H1 (cell line): ENCODE measurements around the gene SATB2. TPM values are rescaled to one million over a fixed set of nuclear protein-coding genes. Genes with fewer than 3 reads are reported as not detected.

Experiments
- CTCF ChIA-PET: fragments of 300-600 bp; sonication (Branson Sonifier 250); formaldehyde crosslinking; loops from one replicate; lab custom pipeline; 2021; ENCODE audit not compliant: partially characterized antibody; lab: Charles Lee
- POLR2A ChIA-PET: fragments of 300-600 bp; sonication (Branson Sonifier 250); formaldehyde crosslinking; loops from one replicate; lab custom pipeline; 2021; ENCODE audit warnings: inconsistent platforms; ENCODE audit not compliant: partially characterized antibody; lab: Charles Lee
- DNase-seq, 2 experiments: peaks; one replicate each; pipeline versions ENCODE4 v3.0.0 to v3.0.0-alpha.2; 2010 to 2022; ENCODE audit warnings: low spot score in 2 of 2, low read depth in 1 of 2, mixed read lengths in 1 of 2
- FAIRE-seq: peaks from 2 replicates; lab custom pipeline; 2011; peaks lifted over from hg19 to GRCh38; lab: Jason Lieb, UNC
- H2AFZ ChIP-seq: 2 replicates; pipeline ENCODE4 v1.8.1; 2012; ENCODE audit warnings: low read length, inconsistent platforms
- H2AK5ac ChIP-seq: 2 replicates; pipeline ENCODE4 v1.6.1; 2013; ENCODE audit warnings: low read depth, low read length
- H2BK120ac ChIP-seq: replicated peaks from 2 replicates; pipeline ENCODE3; 2013; ENCODE audit warnings: low read depth, low read length, inconsistent platforms
- H2BK12ac ChIP-seq: 2 replicates; pipeline ENCODE4 v1.6.1; 2013; ENCODE audit warnings: low read depth, low read length
- H2BK15ac ChIP-seq: 2 replicates; pipeline ENCODE4 v1.6.1; 2013; ENCODE audit warnings: low read length
- H2BK20ac ChIP-seq: 2 replicates; pipeline ENCODE4 v1.6.1; 2013; ENCODE audit warnings: low read length
- H2BK5ac ChIP-seq: 2 replicates; pipeline ENCODE4 v1.6.1; 2013; ENCODE audit warnings: low read depth, low read length
- H3K14ac ChIP-seq: 2 replicates; pipeline ENCODE4 v1.6.1; 2013; ENCODE audit warnings: inconsistent platforms; ENCODE audit not compliant: insufficient read length
- H3K18ac ChIP-seq: 2 replicates; pipeline ENCODE4 v1.6.1; 2013; ENCODE audit warnings: low read length; ENCODE audit errors: extremely low read depth
- H3K23ac ChIP-seq: 2 replicates; pipeline ENCODE4 v1.6.1; 2013; ENCODE audit warnings: inconsistent platforms; ENCODE audit not compliant: insufficient read length
- H3K23me2 ChIP-seq: 2 replicates; pipeline ENCODE4 v1.6.1; 2013; ENCODE audit warnings: low read depth, low read length
- H3K27ac ChIP-seq: 2 replicates; pipeline ENCODE4 v1.6.1; 2011; ENCODE audit warnings: low read depth, low read length, inconsistent platforms
- H3K27me3 ChIP-seq, 4 experiments: replicated peaks in 1 of 4; 1 replicate in 1 of 4; 2 replicates in 3 of 4; pipeline versions ENCODE4 v1.6.1 to v1.8.1; 2011 to 2013; ENCODE audit warnings: low read length in 3 of 4, mild to moderate bottlenecking in 3 of 4, inconsistent platforms in 2 of 4, mixed read lengths in 2 of 4, moderate library complexity in 1 of 4; ENCODE audit not compliant: control insufficient read depth in 3 of 4, insufficient read depth in 3 of 4; ENCODE audit errors: extremely low read depth in 1 of 4
- H3K36me3 ChIP-seq, 4 experiments: 2 replicates each; pipeline versions ENCODE4 v1.6.1 to v1.8.1; 2011 to 2013; ENCODE audit warnings: mild to moderate bottlenecking in 4 of 4, low read length in 3 of 4, moderate library complexity in 2 of 4, control low read depth in 1 of 4, inconsistent platforms in 1 of 4; ENCODE audit not compliant: insufficient read depth in 4 of 4, control insufficient read depth in 2 of 4
- H3K4ac ChIP-seq: replicated peaks from 2 replicates; pipeline ENCODE3; 2013; ENCODE audit warnings: low read length, low read depth, mixed read lengths, inconsistent platforms; ENCODE audit not compliant: insufficient read length
- H3K4me1 ChIP-seq, 4 experiments: replicated peaks in 1 of 4; 1 replicate in 1 of 4; 2 replicates in 3 of 4; pipeline versions ENCODE4 v1.6.1 to v1.8.1; 2011 to 2013; ENCODE audit warnings: low read length in 3 of 4, inconsistent platforms in 2 of 4, mixed read lengths in 1 of 4; ENCODE audit not compliant: insufficient read depth in 4 of 4, control insufficient read depth in 3 of 4
- H3K4me2 ChIP-seq, 2 experiments: 2 replicates each; pipeline versions ENCODE4 v1.6.1 to v1.8.1; 2011 to 2013; ENCODE audit warnings: low read depth in 2 of 2, low read length in 2 of 2, control low read depth in 1 of 2, inconsistent platforms in 1 of 2, mild to moderate bottlenecking in 1 of 2; ENCODE audit not compliant: insufficient read depth in 1 of 2
- H3K4me3 ChIP-seq, 4 experiments: fragments of 200-600, 300-600 bp in 1 of 4; sonication (generic), shearing (Covaris generic), sonication (Bioruptor Twin) in 1 of 4; 2 replicates each; pipeline versions ENCODE4 v1.5.1 to v1.8.1; 2011 to 2016; ENCODE audit warnings: low read length in 4 of 4, low read depth in 3 of 4, control low read depth in 2 of 4, inconsistent platforms in 2 of 4, mild to moderate bottlenecking in 2 of 4, mixed read lengths in 1 of 4, moderate library complexity in 1 of 4; ENCODE audit not compliant: insufficient read depth in 2 of 4; ENCODE audit errors: extremely low read depth in 1 of 4
- H3K56ac ChIP-seq: replicated peaks from 2 replicates; pipeline ENCODE3; 2013; ENCODE audit warnings: low read depth, mild to moderate bottlenecking, mixed read lengths, low read length, inconsistent platforms; ENCODE audit not compliant: insufficient read length
- H3K79me1 ChIP-seq: 2 replicates; pipeline ENCODE4 v1.6.1; 2013; ENCODE audit warnings: low read depth, low read length, control low read depth
- H3K79me2 ChIP-seq, 2 experiments: 2 replicates each; pipeline versions ENCODE4 v1.6.1 to v1.8.1; 2012 to 2013; ENCODE audit warnings: low read length in 2 of 2, mild to moderate bottlenecking in 2 of 2, inconsistent platforms in 1 of 2; ENCODE audit not compliant: insufficient read depth in 2 of 2, control insufficient read depth in 1 of 2
- H3K9ac ChIP-seq, 4 experiments: replicated peaks in 1 of 4; 1 replicate in 1 of 4; 2 replicates in 3 of 4; pipeline versions ENCODE4 v1.6.1 to v1.8.1; 2011 to 2013; ENCODE audit warnings: low read depth in 3 of 4, low read length in 3 of 4, control low read depth in 2 of 4, mild to moderate bottlenecking in 2 of 4, moderate library complexity in 2 of 4, inconsistent platforms in 1 of 4; ENCODE audit errors: extremely low read depth in 1 of 4
- H3K9me3 ChIP-seq, 2 experiments: 2 replicates each; pipeline versions ENCODE4 v1.6.1 to v1.8.1; 2012 to 2013; ENCODE audit warnings: mild to moderate bottlenecking in 2 of 2, moderate library complexity in 2 of 2, control low read depth in 1 of 2, inconsistent platforms in 1 of 2, low read depth in 1 of 2, low read length in 1 of 2, mixed read lengths in 1 of 2; ENCODE audit not compliant: insufficient read depth in 2 of 2
- H4K20me1 ChIP-seq, 2 experiments: replicated peaks in 1 of 2; 2 replicates each; pipeline versions ENCODE3 to v1.8.1; 2011 to 2013; ENCODE audit warnings: inconsistent platforms in 2 of 2, low read length in 2 of 2, mild to moderate bottlenecking in 1 of 2; ENCODE audit not compliant: insufficient read depth in 2 of 2, control insufficient read depth in 1 of 2
- H4K5ac ChIP-seq: 2 replicates; pipeline ENCODE4 v1.6.1; 2013; ENCODE audit warnings: low read length, low read depth, mixed read lengths, inconsistent platforms; ENCODE audit not compliant: insufficient read length
- H4K8ac ChIP-seq: 2 replicates; pipeline ENCODE4 v1.8.0; 2013; ENCODE audit warnings: mild to moderate bottlenecking, moderate library complexity, low read length, inconsistent platforms; ENCODE audit not compliant: insufficient read depth; ENCODE audit errors: extremely low read depth
- H4K91ac ChIP-seq: replicated peaks from 2 replicates; pipeline ENCODE3; 2013; ENCODE audit warnings: low read length, mixed read lengths, inconsistent platforms; ENCODE audit not compliant: insufficient read length
- CBX8 ChIP-seq: fragments of 300-800, 300-1000 bp; sonication (generic); IDR thresholded peaks from 2 replicates; pipeline ENCODE4 v1.7.1; 2016; ENCODE audit warnings: low read depth, low read length, borderline replicate concordance
- CHD2 ChIP-seq: IDR thresholded peaks from 2 replicates; pipeline ENCODE4 v1.6.1; 2012; ENCODE audit warnings: low read length, improper control_type of control experiment
- EP300 ChIP-seq, 2 experiments: IDR thresholded peaks; 1 replicate in 1 of 2; 2 replicates in 1 of 2; pipeline ENCODE4 v1.6.1; 2011 to 2012; ENCODE audit warnings: low read depth in 2 of 2, low read length in 2 of 2, mild to moderate bottlenecking in 2 of 2, borderline replicate concordance in 1 of 2, inconsistent platforms in 1 of 2, moderate library complexity in 1 of 2
- SP1 ChIP-seq: IDR thresholded peaks from 2 replicates; pipeline ENCODE4 v1.6.1; 2011; ENCODE audit warnings: low read depth, low read length
- TCF12 ChIP-seq: IDR thresholded peaks from 2 replicates; pipeline ENCODE4 v1.6.1; 2011; ENCODE audit warnings: low read depth, mild to moderate bottlenecking, low read length
- YY1 ChIP-seq: IDR thresholded peaks from 2 replicates; pipeline ENCODE4 v1.6.1; 2011; ENCODE audit warnings: low read depth, mild to moderate bottlenecking, low read length
- WGBS, 2 experiments: shearing (Covaris generic) in 1 of 2; methylation state at CpG; one replicate each; pipeline versions ENCODE4 v1.1.6 to v1.1.7; 2013 to 2015; ENCODE audit warnings: low lambda C conversion rate in 2 of 2, mixed read lengths in 2 of 2, inconsistent platforms in 1 of 2, low coverage in 1 of 2, missing lambda C conversion rate in 1 of 2; ENCODE audit not compliant: insufficient replicate concordance in 2 of 2, insufficient coverage in 1 of 2, insufficient read length in 1 of 2; ENCODE audit errors: extremely low coverage in 1 of 2, missing lambda C conversion rate in 1 of 2; 5-methylcytosine and 5-hydroxymethylcytosine counted together
- polyA plus RNA-seq, 7 experiments: library from polyadenylated mRNA; depleted of rRNA in 3 of 7; stranded (reverse) in 5 of 7; unstranded in 2 of 7; fragments of >200 nt in 5 of 7; fragments of 200-250 nt in 2 of 7; gene quantifications; 1 replicate in 5 of 7; 2 replicates in 1 of 7; 4 replicates in 1 of 7; pipeline versions ENCODE4 v1.2.1 to v1.2.3, GENCODE V29; 2011 to 2013; ENCODE audit warnings: missing spikeins in 2 of 7, mixed read lengths in 2 of 7
- total RNA-seq: library from RNA; stranded (reverse); fragmentation: NEBNext Ultra II Directional; extraction: Animal tissue kit (Norgen Biotek cat#: 25700); gene quantifications from 2 replicates; pipeline ENCODE4 v1.2.1, GENCODE V29; 2021

SATB2 gene
- total and polyA plus RNA-seq, 2 of the 8 experiments (the other 6 are each of a cell fraction or from before 2014, with no cell fraction given): 1.3 to 5.7 TPM

GRCh38 chr2:199460846-199461710, 3.3 kb upstream of the SATB2 start:
- H3K23ac ChIP-seq: no peak overlapping the region
- DNase-seq: no peak
- H2BK20ac ChIP-seq: no peak overlapping the region
- no peak overlapping the region for H3K56ac ChIP-seq
- no peak overlapping the region for H3K4ac ChIP-seq
- FAIRE-seq: no peak
- H3K23me2 ChIP-seq: peaks cover 45% of the 10 kb centered on the region
- no peak overlapping the region for H4K5ac ChIP-seq
- TF ChIP-seq SP1: 0 out of 2 replicates have a peak, but pooled peaks have one; percentile 25
- TF ChIP-seq YY1: no peak
- TF ChIP-seq CHD2: no peak
- TF ChIP-seq CBX8: peak; percentile 71
- no peak for TF ChIP-seq EP300 (IDR thresholded peaks at IDR 0.05; ENCODE audit: borderline replicate concordance in 1 of 2, low read depth in 2 of 2, low read length in 2 of 2)
- TF ChIP-seq TCF12: 0 out of 2 replicates have a peak, but pooled peaks have one; percentile 26
- TF ChIP-seq, all 59 proteins: peak for 3
- no peaks in the 10 kb centered on the region for H3K79me1 ChIP-seq
- peaks cover 0 to 5% (median 0%) of the 10 kb centered on the region in 4 experiments; a peak in 1 of 8 replicates for H3K36me3 ChIP-seq
- no peak overlapping the region for H3K18ac ChIP-seq
- H2AFZ ChIP-seq: no peak overlapping the region
- H3K9me3 ChIP-seq: no peaks in the 10 kb centered on the region
- peak overlapping the region; percentile 76 to 99; a peak in 3 of 4 replicates for H3K4me2 ChIP-seq
- 8% methylated on average over 13 of the region's 13 CpGs; no CpG with 5 or more reads in 1 of the 2 experiments for WGBS, 2 experiments
- H2BK5ac ChIP-seq: no peak overlapping the region
- H2BK15ac ChIP-seq: no peak overlapping the region
- no peak overlapping the region for H4K91ac ChIP-seq
- no peaks in the 10 kb centered on the region for H3K79me2 ChIP-seq
- H4K20me1 ChIP-seq: peaks cover 2% of the 10 kb centered on the region in 2 experiments
- no peak overlapping the region for H2AK5ac ChIP-seq
- H3K4me3 ChIP-seq: peak overlapping the region in 1 of 4 experiments; percentile 73; a peak in 2 of 8 replicates
- no peak overlapping the region for H2BK120ac ChIP-seq
- H3K4me1 ChIP-seq: peaks cover 0 to 36% (median 12%) of the 10 kb centered on the region in 4 experiments; a peak in 6 of 7 replicates
- CTCF ChIA-PET: interaction anchor here (0.9 to 2.7 kb wide), 3 partner anchors 10 to 432 kb away, joined by 3 to 21 read pairs (median 6); no protein-coding TSS in a partner anchor
- H4K8ac ChIP-seq: no peak overlapping the region
- no peak overlapping the region for H2BK12ac ChIP-seq
- POLR2A ChIA-PET: no interaction called here
- H3K27ac ChIP-seq: no peak overlapping the region
- no peak overlapping the region for H3K9ac ChIP-seq
- H3K14ac ChIP-seq: no peak overlapping the region
- H3K27me3 ChIP-seq: peaks cover 37 to 83% (median 62%) of the 10 kb centered on the region in 4 experiments
